Ascending aorta (tissue), 2 donors: ENCODE results near the gene SMAD5. TPM values are rescaled to one million over a fixed set of nuclear protein-coding genes. Genes with fewer than 3 reads are reported as not detected.
A peak's percentile ranks its signal among the peaks of the same experiment; 100 is the strongest.

Experiments
- DNase-seq, 2 donors: peaks; one replicate each; pipeline ENCODE4 v3.0.0-alpha.2; 2019; ENCODE audit warnings: low spot score in 2 of 2
- H3K27ac ChIP-seq, 2 donors: fragments of 200-600 bp; sonication (generic); one replicate each; pipeline ENCODE4 v1.5.1; 2016 to 2017; ENCODE audit warnings: mild to moderate bottlenecking in 1 of 2
- H3K27me3 ChIP-seq: fragments of 200-600 bp; sonication (generic); one replicate; pipeline ENCODE4 v1.5.1; 2017
- H3K36me3 ChIP-seq, 2 donors: fragments of 200-600 bp; sonication (generic); one replicate each; pipeline ENCODE4 v1.5.1; 2016
- H3K4me1 ChIP-seq, 2 donors: fragments of 200-600 bp; sonication (generic); one replicate each; pipeline ENCODE4 v1.5.1; 2016 to 2017; ENCODE audit warnings: mild to moderate bottlenecking in 1 of 2
- H3K4me3 ChIP-seq, 2 donors: fragments of 200-600 bp; sonication (generic); one replicate each; pipeline ENCODE4 v1.5.1; 2016 to 2017; ENCODE audit warnings: mild to moderate bottlenecking in 1 of 2
- H3K9me3 ChIP-seq, 2 donors: fragments of 200-600 bp; sonication (generic); one replicate each; pipeline ENCODE4 v1.5.1; 2016
- intact Hi-C: fragments of 100-400 bp; cut with DNase I; formaldehyde crosslinking; loops from one replicate; pipeline ENCODE4 v1.15.1; 2023
- total RNA-seq: library from RNA; depleted of rRNA; stranded (reverse); fragments of >200 nt; gene quantifications from one replicate; pipeline ENCODE4 v1.1.0, GENCODE V29; 2016
- TF ChIP-seq, protein P1 (sequence below), 3 experiments: fragments of 200-600 bp in 2 of 3; fragments of 450-650 bp in 1 of 3; sonication (generic) in 2 of 3; IDR thresholded peaks; one replicate each; pipeline ENCODE4 v1.5.1; 2016 to 2019; ENCODE audit warnings: antibody characterized with exemption in 3 of 3, mild to moderate bottlenecking in 1 of 3, moderate library complexity in 1 of 3

Gene SMAD5
- total RNA-seq, 1 donor from 2014 or later = 23.8 TPM

DNA sequence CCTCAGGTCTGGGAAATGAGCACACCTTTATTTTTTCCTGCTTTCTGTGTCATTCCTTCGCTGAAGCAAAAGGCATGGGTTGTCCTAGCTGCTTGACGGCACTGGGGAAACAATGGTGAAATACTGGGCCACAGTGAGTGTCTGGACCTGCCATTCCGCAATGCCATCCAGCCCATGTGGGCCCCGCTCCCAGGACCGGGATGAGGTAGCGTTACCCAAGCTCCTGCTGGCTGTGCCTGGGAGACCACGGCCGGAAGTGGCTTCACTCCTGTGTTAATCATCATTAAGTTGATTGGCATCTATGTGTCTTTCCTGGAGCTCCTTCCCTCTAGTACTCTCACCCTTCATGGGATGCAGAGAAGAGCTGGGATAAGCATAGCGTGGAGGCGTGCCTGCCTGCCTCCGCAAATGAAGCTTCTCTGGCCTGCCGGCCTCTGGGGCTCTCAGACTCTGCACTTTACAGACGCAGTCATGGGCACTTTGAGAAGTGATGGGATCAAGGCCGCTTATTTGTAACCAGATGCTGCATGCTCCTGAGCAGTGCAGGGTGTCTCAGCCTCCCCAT lies 76.8 kb downstream of the SMAD5 start:
- no peaks in the 10 kb centered on the region for H3K9me3 ChIP-seq
- no peaks in the 10 kb centered on the region for H3K27me3 ChIP-seq
- no peaks in the 10 kb centered on the region for H3K36me3 ChIP-seq
- no peaks in the 10 kb centered on the region for H3K4me1 ChIP-seq
- H3K4me3 ChIP-seq = no peak overlapping the region
- no peak overlapping the region for H3K27ac ChIP-seq
- TF ChIP-seq, protein P1, sequence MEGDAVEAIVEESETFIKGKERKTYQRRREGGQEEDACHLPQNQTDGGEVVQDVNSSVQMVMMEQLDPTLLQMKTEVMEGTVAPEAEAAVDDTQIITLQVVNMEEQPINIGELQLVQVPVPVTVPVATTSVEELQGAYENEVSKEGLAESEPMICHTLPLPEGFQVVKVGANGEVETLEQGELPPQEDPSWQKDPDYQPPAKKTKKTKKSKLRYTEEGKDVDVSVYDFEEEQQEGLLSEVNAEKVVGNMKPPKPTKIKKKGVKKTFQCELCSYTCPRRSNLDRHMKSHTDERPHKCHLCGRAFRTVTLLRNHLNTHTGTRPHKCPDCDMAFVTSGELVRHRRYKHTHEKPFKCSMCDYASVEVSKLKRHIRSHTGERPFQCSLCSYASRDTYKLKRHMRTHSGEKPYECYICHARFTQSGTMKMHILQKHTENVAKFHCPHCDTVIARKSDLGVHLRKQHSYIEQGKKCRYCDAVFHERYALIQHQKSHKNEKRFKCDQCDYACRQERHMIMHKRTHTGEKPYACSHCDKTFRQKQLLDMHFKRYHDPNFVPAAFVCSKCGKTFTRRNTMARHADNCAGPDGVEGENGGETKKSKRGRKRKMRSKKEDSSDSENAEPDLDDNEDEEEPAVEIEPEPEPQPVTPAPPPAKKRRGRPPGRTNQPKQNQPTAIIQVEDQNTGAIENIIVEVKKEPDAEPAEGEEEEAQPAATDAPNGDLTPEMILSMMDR (IDR thresholded peaks at IDR 0.05) = no peak
- intact Hi-C loops = no loop called here
- no peak for DNase-seq

DNA sequence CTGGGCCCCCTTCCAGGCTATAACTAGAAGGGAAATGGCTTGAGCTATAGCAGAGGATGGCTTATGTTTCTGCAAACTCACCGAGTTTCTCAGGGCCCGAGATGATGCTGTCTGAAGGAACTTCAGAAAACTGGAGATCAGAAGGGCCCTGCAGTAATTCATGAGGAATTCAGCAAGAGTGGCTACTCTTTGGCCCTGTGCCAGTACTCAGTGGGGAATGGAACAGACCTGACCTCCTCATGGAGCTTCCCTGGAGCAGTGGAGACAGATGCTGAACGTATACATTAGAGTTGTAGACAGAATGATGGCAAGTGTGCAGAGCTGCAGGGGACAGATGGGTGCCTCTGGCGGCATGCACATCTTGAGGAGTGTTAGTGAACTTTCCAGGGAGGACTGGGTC lies 77.6 kb downstream of the SMAD5 start:
- Histone ChIP-seq H3K36me3 (no peaks in the 10 kb centered on the region), H3K27me3 (no peaks in the 10 kb centered on the region), H3K4me3 (no peak overlapping the region), H3K4me1 (no peaks in the 10 kb centered on the region), H3K27ac (no peak overlapping the region), H3K9me3 (no peaks in the 10 kb centered on the region)
- TF ChIP-seq, protein P1 (IDR thresholded peaks at IDR 0.05) = no peak
- DNase-seq = no peak
- intact Hi-C loops = no loop called here

DNA sequence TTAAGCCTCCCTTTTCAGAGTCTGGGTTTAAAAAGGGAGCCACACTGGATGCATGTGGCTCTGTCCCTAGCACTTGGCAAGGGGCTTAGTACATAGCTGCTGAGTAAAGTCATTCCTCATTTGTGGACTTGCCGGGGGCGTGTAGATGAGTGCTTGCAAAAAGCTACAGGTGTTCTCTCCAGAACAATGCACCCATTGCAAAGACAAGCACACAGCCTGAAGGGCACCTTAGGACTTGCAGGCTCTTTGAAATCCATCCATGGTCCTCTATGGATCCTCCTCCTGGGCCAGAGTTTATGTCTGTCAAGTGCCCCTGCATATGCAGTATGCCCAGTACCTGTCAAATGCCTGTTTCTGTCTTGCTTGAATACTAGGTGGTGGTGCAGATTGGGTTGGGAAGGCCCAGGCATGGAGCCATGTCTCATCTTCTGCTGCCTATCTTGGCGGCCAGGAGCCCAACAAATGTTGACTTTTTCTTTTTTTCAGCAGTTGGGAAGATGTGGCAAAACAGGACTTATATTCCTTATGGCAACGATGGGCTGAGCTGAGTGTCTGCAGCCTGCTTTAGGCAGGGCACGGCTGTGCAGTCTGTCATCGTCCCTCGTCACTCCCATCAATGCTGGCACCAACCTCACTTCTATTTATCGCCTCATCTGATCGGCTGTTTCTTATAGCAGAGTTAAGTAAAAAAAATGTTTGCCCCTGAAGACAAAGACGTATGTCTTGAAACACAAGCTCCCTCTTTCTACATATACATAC lies 78.8 kb downstream of the SMAD5 start:
- no peaks in the 10 kb centered on the region for H3K4me1 ChIP-seq
- no peak overlapping the region for H3K27ac ChIP-seq
- no peaks in the 10 kb centered on the region for H3K36me3 ChIP-seq
- TF ChIP-seq, protein P1 (IDR thresholded peaks at IDR 0.05) = no peak
- no peaks in the 10 kb centered on the region for H3K27me3 ChIP-seq
- no peak overlapping the region for H3K4me3 ChIP-seq
- no peaks in the 10 kb centered on the region for H3K9me3 ChIP-seq
- intact Hi-C loops = loop anchor here (1.0 to 2.0 kb wide), 2 partner anchors 267 to 324 kb away; no protein-coding TSS in a partner anchor
- no peak for DNase-seq

DNA sequence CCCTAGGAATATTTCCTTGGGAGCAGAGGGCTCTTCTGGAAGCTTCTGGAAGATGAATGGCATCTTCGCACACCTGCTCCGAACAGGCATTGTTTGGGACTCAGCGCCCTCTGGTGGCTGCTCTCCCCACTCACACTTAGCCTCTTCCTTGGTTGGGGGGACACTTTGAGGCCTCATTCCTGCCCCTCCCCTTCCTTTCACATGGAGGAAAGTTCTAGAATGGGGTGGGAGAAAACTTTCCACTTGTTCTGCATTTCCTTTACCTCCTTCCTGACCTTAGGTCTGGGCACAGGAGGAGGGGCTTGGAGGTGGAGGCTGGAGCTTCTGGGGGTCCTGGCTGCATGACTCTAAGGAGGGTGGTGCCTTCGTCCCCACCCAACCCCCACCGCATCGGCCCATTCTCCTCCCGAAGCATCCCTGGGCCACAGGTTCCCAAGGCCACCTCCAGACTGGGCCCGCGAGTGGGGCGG lies 79.6 kb downstream of the SMAD5 start:
- no peak overlapping the region for H3K4me3 ChIP-seq
- H3K27ac ChIP-seq = no peak overlapping the region
- H3K36me3 ChIP-seq = no peaks in the 10 kb centered on the region
- H3K9me3 ChIP-seq = no peaks in the 10 kb centered on the region
- no peaks in the 10 kb centered on the region for H3K4me1 ChIP-seq
- intact Hi-C loops = loop anchor here (1.0 to 2.0 kb wide), 2 partner anchors 267 to 325 kb away; no protein-coding TSS in a partner anchor
- TF ChIP-seq, protein P1 (IDR thresholded peaks at IDR 0.05) = peak; percentile 53 to 87 (median 76)
- no peak for DNase-seq
- H3K27me3 ChIP-seq = no peaks in the 10 kb centered on the region

DNA sequence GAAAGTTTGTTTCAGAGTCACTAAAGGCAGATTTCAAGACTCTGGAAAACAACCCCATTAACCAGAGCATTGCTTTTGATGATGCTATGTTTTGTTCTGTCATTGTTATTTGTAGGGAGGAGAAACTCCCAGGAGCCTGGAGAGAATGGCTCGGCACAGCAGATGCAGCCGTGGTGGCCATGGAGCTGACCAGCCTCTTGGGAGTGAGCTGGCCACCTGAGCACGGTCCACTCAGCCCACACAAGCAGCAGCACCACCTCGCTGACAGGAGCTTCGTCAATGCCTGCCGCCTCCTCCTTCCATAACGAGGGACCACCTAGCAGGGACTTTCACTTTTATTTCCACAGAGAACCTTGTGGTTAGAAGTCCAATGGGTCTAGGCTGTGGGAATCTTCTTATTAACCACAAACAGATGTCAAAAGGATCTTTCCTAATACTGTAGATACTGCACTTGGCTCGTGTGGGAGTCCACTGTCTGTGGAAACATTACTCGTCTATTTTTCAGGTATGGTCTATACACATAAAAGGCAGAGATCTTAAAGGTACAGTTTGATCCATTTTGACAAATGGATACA lies 81.4 kb downstream of the SMAD5 start:
- DNase-seq = no peak
- Histone ChIP-seq H3K27ac (no peak overlapping the region), H3K4me1 (no peaks in the 10 kb centered on the region), H3K27me3 (no peaks in the 10 kb centered on the region), H3K36me3 (no peaks in the 10 kb centered on the region), H3K9me3 (no peaks in the 10 kb centered on the region), H3K4me3 (no peak overlapping the region)
- TF ChIP-seq, protein P1 (IDR thresholded peaks at IDR 0.05) = no peak
- intact Hi-C loops = loop anchor here (2.0 kb wide), 1 partner anchor 269 kb away; no protein-coding TSS in a partner anchor
